Activated T-cell treated with anti-CD3 and anti-CD28 coated beads, Interleukin-2, amount 50 U/mL, for 24 hours (primary cell): ENCODE data around the gene GRIN3A.
"Not testable (repeated sequence)": the region's sequence is repeated elsewhere in the genome, so short reads cannot be mapped to it uniquely, and the experiment has no call there.

Experiments
- DNase-seq: peaks from one replicate; pipeline ENCODE4 v3.0.0-alpha.2; 2020
- H3K27ac Mint-ChIP-seq: 2 replicates; pipeline ENCODE4 v1.8.0; 2020; ENCODE audit warnings: mild to moderate bottlenecking, mixed read lengths
- H3K27me3 Mint-ChIP-seq: 2 replicates; pipeline ENCODE4 v1.8.0; 2020; ENCODE audit warnings: mixed read lengths
- H3K36me3 Mint-ChIP-seq: 2 replicates; pipeline ENCODE4 v1.8.0; 2020; ENCODE audit warnings: low read depth, mixed read lengths
- H3K4me1 Mint-ChIP-seq: 2 replicates; pipeline ENCODE4 v1.8.0; 2020; ENCODE audit warnings: low read depth, mixed read lengths
- H3K4me3 Mint-ChIP-seq: 2 replicates; pipeline ENCODE4 v1.8.0; 2020; ENCODE audit warnings: mild to moderate bottlenecking, moderate library complexity, mixed read lengths
- H3K9me3 Mint-ChIP-seq: 2 replicates; pipeline ENCODE4 v1.8.0; 2020; ENCODE audit warnings: mixed read lengths

The GRIN3A gene

DNA sequence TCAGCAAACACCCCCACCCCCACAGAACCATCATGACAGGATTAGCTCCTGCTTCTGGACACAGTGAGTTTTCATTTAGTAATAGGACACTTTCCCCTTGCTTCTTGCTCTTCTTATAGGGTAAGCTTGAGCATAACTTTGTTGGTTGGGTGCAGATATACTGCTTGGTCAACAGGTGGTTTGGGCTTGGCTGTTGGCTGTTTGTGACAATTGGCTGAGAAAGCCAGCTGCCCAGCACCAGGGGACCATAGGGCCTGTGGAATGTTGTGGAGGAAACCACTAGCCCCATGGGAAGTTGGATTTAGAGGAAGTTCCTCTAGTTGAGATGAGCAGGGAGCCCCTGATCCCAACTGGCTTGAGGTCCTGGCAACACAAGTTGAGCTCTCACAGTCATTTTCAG is 174.2 kb downstream of the GRIN3A start:
- peaks cover 1% of the 10 kb centered on the region for H3K9me3 Mint-ChIP-seq
- H3K36me3 Mint-ChIP-seq, result peaks cover 97% of the 10 kb centered on the region
- DNase-seq, result no peak
- H3K27ac Mint-ChIP-seq, result no peak overlapping the region
- H3K4me1 Mint-ChIP-seq, result peaks cover 42% of the 10 kb centered on the region
- H3K27me3 Mint-ChIP-seq, result no peaks in the 10 kb centered on the region
- H3K4me3 Mint-ChIP-seq, result no peak overlapping the region

DNA sequence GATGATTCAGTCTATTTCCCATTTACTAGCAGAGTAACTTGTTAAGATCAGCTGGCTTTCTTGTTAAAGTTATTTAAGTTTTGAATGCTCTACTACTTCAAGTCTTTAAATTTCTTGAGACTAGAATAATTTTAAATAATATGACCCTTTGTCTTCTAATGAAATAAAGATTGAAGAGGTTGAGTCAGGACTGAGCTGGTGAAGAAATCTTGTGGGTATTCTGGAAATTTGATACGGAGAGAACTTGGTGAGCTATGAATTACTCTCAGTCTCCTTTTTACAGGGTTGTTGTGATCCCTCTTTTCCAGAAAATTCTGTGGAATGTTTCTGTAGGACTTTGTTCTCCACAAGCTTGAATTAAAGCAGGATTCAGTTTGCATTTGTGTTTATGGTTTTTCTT is 175.5 kb downstream of the GRIN3A start:
- Mint-ChIP-seq H3K4me1 (peaks cover 43% of the 10 kb centered on the region), H3K9me3 (peaks cover 9% of the 10 kb centered on the region), H3K4me3 (no peak overlapping the region), H3K36me3 (peaks cover 97% of the 10 kb centered on the region), H3K27me3 (no peaks in the 10 kb centered on the region), H3K27ac (no peak overlapping the region)
- DNase-seq, result no peak

DNA sequence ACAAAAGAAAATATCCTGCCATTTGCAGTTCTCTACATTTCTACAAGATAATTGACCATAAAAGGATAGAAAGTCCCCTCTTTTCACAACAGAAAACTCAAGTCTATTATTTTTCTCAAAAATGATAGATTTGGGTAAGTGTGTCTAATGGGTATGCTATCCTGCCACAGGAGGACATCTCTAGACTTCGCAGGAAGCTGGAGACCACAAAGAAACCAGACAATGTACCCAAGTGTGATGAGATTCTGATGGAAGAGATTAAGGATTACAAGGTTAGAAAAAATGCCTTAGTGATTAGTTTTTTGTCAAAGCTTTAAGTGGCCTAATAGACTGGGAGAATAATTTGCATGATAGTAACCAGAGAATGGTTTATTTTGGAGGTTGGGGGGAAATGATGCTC is 176.7 kb downstream of the GRIN3A start:
- H3K9me3 Mint-ChIP-seq, result peaks cover 12% of the 10 kb centered on the region
- no peaks in the 10 kb centered on the region for H3K27me3 Mint-ChIP-seq
- DNase-seq, result no peak
- peaks cover 98% of the 10 kb centered on the region for H3K36me3 Mint-ChIP-seq
- H3K27ac Mint-ChIP-seq, result no peak overlapping the region
- no peak overlapping the region for H3K4me3 Mint-ChIP-seq
- peaks cover 32% of the 10 kb centered on the region for H3K4me1 Mint-ChIP-seq

DNA sequence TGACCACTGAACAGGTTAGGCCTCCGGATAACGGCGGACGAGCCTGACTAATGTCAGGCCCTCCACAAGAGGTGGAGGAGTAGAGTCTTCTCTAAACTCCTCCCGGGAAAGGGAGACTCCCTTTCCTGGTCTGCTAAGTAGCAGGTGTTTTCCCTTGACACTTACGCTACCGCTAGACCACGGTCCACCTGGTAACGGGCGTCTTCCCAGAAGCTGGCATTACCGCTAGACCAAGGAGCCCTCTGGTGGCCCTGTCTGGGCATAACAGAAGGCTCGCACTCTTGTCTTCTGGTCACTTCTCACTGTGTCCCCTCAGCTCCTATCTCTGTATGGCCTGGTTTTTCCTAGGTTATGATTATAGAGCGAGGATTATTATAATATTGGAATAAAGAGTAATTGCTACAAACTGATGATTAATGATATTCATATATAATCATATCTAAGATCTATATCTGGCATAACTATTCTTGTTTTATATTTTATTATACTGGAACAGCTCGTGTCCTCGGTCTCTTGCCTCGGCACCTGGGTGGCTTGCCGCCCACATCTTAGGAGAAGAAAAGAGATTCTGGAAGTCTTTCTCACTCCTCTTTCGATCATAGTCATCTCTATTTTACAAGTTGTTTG is 188.9 kb downstream of the GRIN3A start:
- peaks cover 100% of the 10 kb centered on the region for H3K36me3 Mint-ChIP-seq
- H3K27me3 Mint-ChIP-seq, H3K4me3 Mint-ChIP-seq, DNase-seq, H3K9me3 Mint-ChIP-seq, H3K4me1 Mint-ChIP-seq, H3K27ac Mint-ChIP-seq: not testable (repeated sequence)

DNA sequence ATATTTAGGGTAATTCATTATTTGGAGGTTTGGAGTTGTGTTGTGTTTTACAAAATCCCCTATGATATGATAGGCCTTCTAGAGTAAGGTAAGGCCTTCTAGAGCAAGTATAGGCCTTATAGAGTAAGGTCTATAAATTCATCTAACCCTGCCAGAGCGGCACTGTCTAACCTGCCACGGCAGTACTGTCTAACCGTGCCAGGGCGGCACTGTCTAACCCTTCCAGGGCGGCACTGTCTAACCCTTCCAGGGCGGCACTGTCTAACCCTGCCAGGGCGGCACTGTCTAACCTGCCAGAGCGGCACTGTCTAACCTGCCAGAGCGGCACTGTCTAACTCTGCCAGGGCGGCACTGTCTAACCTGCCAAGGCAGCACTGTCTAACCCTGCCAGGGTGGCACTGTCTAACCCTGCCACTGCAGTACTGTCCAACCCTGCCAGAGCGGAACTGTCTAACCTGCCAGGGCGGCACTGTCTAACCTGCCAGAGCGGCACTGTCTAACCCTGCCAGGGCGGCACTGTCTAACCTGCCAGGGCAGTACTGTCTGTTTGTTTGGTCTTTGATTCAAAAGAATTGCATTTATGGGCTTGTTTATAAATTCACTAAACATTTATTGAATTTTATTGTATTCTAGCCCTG is 195.2 kb downstream of the GRIN3A start:
- peaks cover 60% of the 10 kb centered on the region for H3K36me3 Mint-ChIP-seq
- H3K4me1 Mint-ChIP-seq, result no peaks in the 10 kb centered on the region
- DNase-seq, result no peak

DNA sequence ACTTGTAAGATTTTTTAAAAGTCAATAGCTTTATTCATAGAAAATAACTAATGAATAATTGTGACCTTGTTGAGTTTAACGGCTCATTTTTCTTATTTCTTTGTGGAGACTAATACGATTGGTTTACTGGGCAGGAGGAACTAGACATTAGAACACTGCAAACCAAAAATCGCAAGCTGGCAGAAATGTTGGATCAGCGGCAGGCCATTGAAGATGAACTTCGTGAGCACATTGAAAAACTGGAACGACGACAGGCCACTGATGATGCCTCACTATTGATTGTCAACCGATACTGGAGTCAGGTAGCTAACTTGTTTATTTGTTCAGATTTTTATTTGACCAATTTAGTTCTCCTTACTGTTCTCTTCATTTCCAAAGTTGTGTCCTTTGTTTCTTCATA is 198.4 kb downstream of the GRIN3A start:
- H3K4me3 Mint-ChIP-seq, result no peak overlapping the region
- DNase-seq, result no peak
- no peak overlapping the region for H3K27ac Mint-ChIP-seq
- H3K27me3 Mint-ChIP-seq, result no peaks in the 10 kb centered on the region
- no peaks in the 10 kb centered on the region for H3K9me3 Mint-ChIP-seq
- peaks cover 29% of the 10 kb centered on the region for H3K36me3 Mint-ChIP-seq
- H3K4me1 Mint-ChIP-seq, result peaks cover 13% of the 10 kb centered on the region

More for the DNA sequence above, 195.2 kb downstream of the GRIN3A start:
- Mint-ChIP-seq H3K9me3 (no peaks in the 10 kb centered on the region), H3K27ac (no peak overlapping the region), H3K27me3 (no peaks in the 10 kb centered on the region), H3K4me3 (no peak overlapping the region)

DNA sequence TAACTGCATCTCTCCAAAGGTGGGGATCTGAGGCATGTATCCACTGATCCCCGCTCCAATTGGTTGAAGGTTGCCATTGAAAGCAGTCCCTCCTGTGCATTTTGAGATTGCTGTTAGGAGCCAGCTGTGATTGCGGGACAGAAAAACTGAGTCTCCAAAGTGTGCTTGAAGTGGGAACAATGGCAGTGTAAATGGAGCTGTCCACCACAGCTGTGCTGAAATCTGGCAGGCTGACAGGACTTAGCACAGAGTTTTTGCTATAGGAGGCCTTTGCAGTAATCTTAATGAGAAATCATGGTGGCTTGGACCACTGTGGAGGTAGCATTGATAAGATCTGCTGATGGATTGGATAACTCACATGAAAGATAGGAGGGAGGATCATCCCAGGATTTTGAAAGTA is 201.5 kb downstream of the GRIN3A start:
- no peak for DNase-seq
- H3K4me3 Mint-ChIP-seq, result no peak overlapping the region
- H3K9me3 Mint-ChIP-seq, result no peaks in the 10 kb centered on the region
- H3K4me1 Mint-ChIP-seq, result peaks cover 26% of the 10 kb centered on the region
- peaks cover 12% of the 10 kb centered on the region for H3K36me3 Mint-ChIP-seq
- H3K27ac Mint-ChIP-seq, result no peak overlapping the region
- no peaks in the 10 kb centered on the region for H3K27me3 Mint-ChIP-seq

DNA sequence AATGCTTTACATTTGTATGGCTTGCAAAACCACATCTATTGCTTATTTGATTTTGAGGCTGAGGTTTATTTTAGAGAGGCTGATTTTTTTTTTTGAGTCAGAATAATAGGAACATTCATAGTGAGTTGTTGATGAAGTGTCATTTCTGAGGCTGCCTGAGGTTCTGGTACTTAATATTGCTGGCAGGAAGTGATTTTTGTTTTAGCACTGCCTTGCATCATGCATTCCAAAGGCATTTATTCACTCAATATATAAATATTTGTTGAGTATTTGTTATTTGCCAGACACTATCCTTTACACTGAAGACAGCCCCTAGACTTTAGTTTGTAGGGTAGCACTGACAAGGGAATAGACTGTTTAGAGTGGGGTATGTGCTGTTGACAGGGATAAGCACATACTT is 202.1 kb downstream of the GRIN3A start:
- no peak overlapping the region for H3K27ac Mint-ChIP-seq
- H3K36me3 Mint-ChIP-seq, result peaks cover 9% of the 10 kb centered on the region
- H3K27me3 Mint-ChIP-seq, result no peaks in the 10 kb centered on the region
- no peaks in the 10 kb centered on the region for H3K9me3 Mint-ChIP-seq
- H3K4me1 Mint-ChIP-seq, result peaks cover 26% of the 10 kb centered on the region
- no peak for DNase-seq
- no peak overlapping the region for H3K4me3 Mint-ChIP-seq

DNA sequence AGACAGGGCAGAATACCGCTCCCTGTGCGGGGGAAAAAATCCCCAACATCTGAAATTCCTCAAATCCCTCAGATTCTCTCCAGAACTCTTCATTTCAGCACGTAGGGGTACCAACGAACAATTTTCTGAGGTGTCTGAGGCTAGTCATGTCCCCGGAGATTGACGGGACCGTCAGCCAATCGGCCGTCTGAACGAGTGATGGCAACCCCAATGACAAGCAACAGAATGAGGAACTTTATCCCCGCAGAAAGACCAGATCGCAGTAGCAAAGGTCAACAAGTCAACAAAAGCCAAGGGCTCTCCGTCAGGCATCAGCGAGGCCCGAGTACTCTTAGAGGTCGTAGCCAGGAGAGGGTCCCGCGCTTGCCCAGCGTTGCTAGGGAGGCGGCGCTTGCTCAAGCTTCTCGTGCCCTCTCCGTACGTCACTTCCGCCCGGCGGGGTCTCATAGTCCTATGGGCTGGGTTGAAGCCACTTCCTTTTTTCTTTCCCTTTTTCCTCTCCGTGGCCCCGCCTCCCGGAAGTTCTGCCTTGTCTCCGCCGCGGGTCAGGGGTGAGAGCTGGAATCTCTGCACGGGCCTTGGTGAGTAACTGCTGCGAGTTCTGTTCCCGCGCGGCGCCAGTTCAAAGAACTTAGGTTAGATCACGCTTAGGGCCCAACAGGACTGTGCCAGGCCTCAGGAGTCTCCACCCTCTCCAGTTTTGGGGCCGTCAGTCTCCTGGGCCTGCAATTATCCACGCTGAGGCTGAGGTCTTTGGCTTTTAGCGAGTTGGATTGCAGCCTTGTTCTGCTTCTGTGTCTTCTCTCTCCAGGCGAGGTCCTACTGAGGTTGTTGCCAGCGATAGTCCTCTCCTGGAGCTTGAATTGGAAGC is 204.9 kb downstream of the GRIN3A start, which contains the start of gene RNF20:
Gene RNF20 (plus strand): TSS at position 520 of the 871 bp plus-strand sequence. CDS start 1,571 bp downstream, outside the sequence.
- DNase-seq, result peak; percentile 99
- Mint-ChIP-seq H3K27ac (peak within 1 kb of the TSS; percentile 99), H3K4me1 (peaks cover 30% of the 10 kb centered on the region), H3K36me3 (peaks cover 9% of the 10 kb centered on the region), H3K27me3 (peaks cover 4% of the 10 kb centered on the region), H3K4me3 (peak within 1 kb of the TSS; percentile 92), H3K9me3 (no peaks in the 10 kb centered on the region)

DNA sequence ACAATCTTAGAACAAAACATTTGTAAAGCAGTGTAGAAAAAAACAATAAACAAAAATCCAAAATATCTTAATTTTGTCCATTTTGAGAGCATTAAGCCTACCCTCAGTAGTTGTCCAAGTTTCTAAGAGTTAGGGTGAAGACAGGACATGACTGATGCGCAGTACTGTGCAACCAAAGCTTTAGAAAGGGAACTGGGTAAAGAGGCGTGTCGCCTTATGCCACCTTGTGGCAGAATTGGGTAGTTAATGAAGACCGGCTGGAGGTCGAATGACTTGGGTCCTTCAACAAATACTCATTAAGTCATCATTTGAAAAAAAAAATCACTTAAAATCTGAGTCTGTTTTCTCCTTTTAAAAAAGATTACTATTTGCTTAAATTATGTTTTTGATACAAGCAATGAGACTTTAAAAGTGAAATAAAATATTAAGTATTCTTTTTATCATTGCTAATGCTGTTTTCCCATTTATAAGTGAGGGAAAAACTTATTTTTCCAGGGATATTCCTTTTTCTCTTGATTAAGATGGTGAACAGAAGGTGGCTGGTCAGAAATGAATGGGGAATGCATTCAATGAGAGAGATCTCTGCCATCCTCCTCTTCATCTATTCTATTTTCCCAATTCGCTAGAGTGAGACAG is 208.3 kb downstream of the GRIN3A start:
- no peak overlapping the region for H3K4me3 Mint-ChIP-seq
- H3K27ac Mint-ChIP-seq, result no peak overlapping the region
- DNase-seq, result peak; percentile 70
- H3K9me3 Mint-ChIP-seq, result no peaks in the 10 kb centered on the region
- peaks cover 11% of the 10 kb centered on the region for H3K27me3 Mint-ChIP-seq
- H3K36me3 Mint-ChIP-seq, result peaks cover 9% of the 10 kb centered on the region
- H3K4me1 Mint-ChIP-seq, result peaks cover 18% of the 10 kb centered on the region

DNA sequence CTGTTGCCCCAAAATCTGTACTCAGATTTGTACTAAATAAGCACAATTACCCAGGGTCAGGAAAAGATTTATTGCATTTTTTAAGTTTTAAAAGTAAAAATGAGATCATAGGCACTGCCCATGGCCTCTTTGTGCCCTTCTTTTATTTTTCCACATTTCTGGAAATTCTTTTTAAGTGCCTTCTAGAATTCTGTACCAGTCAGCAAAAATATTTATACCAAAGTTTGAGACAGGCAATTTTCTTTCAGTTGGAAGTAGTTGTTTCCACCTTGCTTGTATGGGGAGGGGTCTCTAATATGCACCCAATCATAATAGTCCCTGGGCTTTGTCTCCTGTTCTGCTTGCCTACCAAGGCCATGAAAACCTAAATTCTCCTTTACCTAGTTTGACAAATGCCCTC is 210.4 kb downstream of the GRIN3A start:
- H3K27ac Mint-ChIP-seq, result no peak overlapping the region

DNA sequence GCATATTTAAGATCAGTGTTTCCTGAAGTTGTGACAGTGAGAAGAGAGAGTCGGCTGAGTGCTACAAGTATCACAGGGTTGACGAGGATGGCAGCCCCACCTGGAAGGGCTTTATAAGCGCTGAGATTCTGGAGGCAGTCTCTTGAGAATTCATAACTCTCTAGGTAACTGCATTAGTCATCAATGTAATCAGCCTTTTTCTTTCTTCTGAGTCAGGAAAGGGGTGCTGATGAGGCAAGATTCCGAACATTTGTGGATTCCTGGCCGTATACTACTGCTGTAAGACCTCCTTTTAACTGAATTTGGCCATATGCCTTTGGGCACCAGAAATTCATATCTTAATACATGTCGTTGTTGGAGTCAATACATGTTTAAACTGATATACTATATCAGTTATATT is 211.4 kb downstream of the GRIN3A start:
- H3K27ac Mint-ChIP-seq, result no peak overlapping the region
- no peaks in the 10 kb centered on the region for H3K36me3 Mint-ChIP-seq
- no peak overlapping the region for H3K4me3 Mint-ChIP-seq
- DNase-seq, result no peak
- peaks cover 40% of the 10 kb centered on the region for H3K27me3 Mint-ChIP-seq
- peaks cover 5% of the 10 kb centered on the region for H3K4me1 Mint-ChIP-seq
- no peaks in the 10 kb centered on the region for H3K9me3 Mint-ChIP-seq

More for the DNA sequence above, 210.4 kb downstream of the GRIN3A start:
- no peak overlapping the region for H3K4me3 Mint-ChIP-seq
- H3K4me1 Mint-ChIP-seq, result peaks cover 7% of the 10 kb centered on the region
- no peaks in the 10 kb centered on the region for H3K9me3 Mint-ChIP-seq
- H3K27me3 Mint-ChIP-seq, result peaks cover 30% of the 10 kb centered on the region
- no peak for DNase-seq
- no peaks in the 10 kb centered on the region for H3K36me3 Mint-ChIP-seq

DNA sequence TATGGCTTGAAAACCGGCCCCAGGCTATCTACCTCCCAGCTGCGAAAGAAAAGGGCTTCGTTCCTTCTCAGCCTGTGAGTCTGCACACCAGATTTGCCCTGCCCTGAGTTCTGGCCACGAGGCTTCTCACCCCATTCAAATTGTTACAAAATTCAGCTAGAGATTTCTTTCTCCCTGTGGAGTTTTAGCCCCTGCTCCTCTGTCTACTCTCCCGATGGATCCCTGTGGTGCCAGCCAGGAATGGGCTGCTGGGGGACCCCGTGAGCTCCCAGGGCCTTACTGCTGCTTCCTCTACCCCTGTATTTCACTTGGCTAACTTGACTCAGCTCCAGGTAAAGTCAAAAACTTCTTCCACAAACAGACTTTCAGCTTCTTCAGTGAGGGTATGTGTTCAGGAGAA is 214.1 kb downstream of the GRIN3A start:
- Mint-ChIP-seq H3K27ac (no peak overlapping the region), H3K4me3 (no peak overlapping the region), H3K9me3 (no peaks in the 10 kb centered on the region), H3K4me1 (peaks cover under 1% of the 10 kb centered on the region), H3K27me3 (peaks cover 60% of the 10 kb centered on the region), H3K36me3 (no peaks in the 10 kb centered on the region)
- no peak for DNase-seq
